ENCODE results near the gene HSF2.

The HSF2 gene

GRCh38 chr6:122399348-122400120 is at the start of gene HSF2:
HSF2 (plus strand) TSS chr6:122399652; CDS start chr6:122399738, 86 bp downstream.
- DNase-seq, result peak; percentile 96 to 100 (median 97)
- intact Hi-C loops (cut with DNase I), result loop anchor here (2.0 kb wide), 1 partner anchor 71 kb away; the partner anchor contains the start of gene SERINC1

- intact Hi-C loops (cut with DNase I), result no loop called here
These were observed 46.3 kb upstream of the HSF2 start for GRCh38 chr6:122352981-122353664.

GRCh38 chr6:122360809-122361208 is 38.6 kb upstream of the HSF2 start:
- intact Hi-C loops (cut with DNase I), result no loop called here
- DNase-seq, result no peak

More at GRCh38 chr6:122352981-122353664, 46.3 kb upstream of the HSF2 start:
- no peak for DNase-seq

- DNase-seq, result peak in 1 of 10 donors; percentile 65
- intact Hi-C loops (cut with DNase I), result no loop called here
These were observed 38.0 kb upstream of the HSF2 start for GRCh38 chr6:122361314-122361979.

GRCh38 chr6:122363769-122364483 is 35.5 kb upstream of the HSF2 start:
- intact Hi-C loops (cut with DNase I), result no loop called here
- peak in 1 of 10 donors; percentile 59 for DNase-seq

GRCh38 chr6:122365775-122366403 is 33.6 kb upstream of the HSF2 start:
- no peak for DNase-seq
- intact Hi-C loops (cut with DNase I), result no loop called here

- no peak for DNase-seq
- intact Hi-C loops (cut with DNase I), result no loop called here
These were observed 32.3 kb upstream of the HSF2 start for GRCh38 chr6:122367171-122367570.

- no peak for DNase-seq
- intact Hi-C loops (cut with DNase I), result no loop called here
These were observed 29.9 kb upstream of the HSF2 start for GRCh38 chr6:122369536-122369935.

GRCh38 chr6:122372647-122373046 is 26.8 kb upstream of the HSF2 start:
- intact Hi-C loops (cut with DNase I), result loop anchor here (10.0 kb wide), 1 partner anchor 938 kb away; the partner anchor contains the start of gene GJA1
- no peak for DNase-seq

- intact Hi-C loops (cut with DNase I), result loop anchor here (10.0 kb wide), 1 partner anchor 940 kb away; the partner anchor contains the start of gene GJA1
- no peak for DNase-seq
These were observed 25.1 kb upstream of the HSF2 start for GRCh38 chr6:122374307-122374706.

- intact Hi-C loops (cut with DNase I), result loop anchor here (10.0 kb wide), 1 partner anchor 941 kb away; the partner anchor contains the start of gene GJA1
These were observed 23.2 kb upstream of the HSF2 start for GRCh38 chr6:122376246-122376645.

GRCh38 chr6:122381494-122382265 is 17.8 kb upstream of the HSF2 start:
- intact Hi-C loops (cut with DNase I), result loop anchor here (1.0 kb wide), 1 partner anchor 149 kb away; no protein-coding TSS in a partner anchor
- peak in 8 of 10 donors; percentile 32 to 90 (median 58) for DNase-seq

More at GRCh38 chr6:122376246-122376645, 23.2 kb upstream of the HSF2 start:
- DNase-seq, result no peak

- no peak for DNase-seq
- intact Hi-C loops (cut with DNase I), result no loop called here
These were observed 13.4 kb upstream of the HSF2 start for GRCh38 chr6:122385857-122386612.

- no peak for DNase-seq
- intact Hi-C loops (cut with DNase I), result no loop called here
These were observed 10.5 kb upstream of the HSF2 start for GRCh38 chr6:122388945-122389344.

- DNase-seq, result no peak
- intact Hi-C loops (cut with DNase I), result no loop called here
These were observed 9.6 kb upstream of the HSF2 start for GRCh38 chr6:122389704-122390372.

GRCh38 chr6:122392564-122393350 is 6.7 kb upstream of the HSF2 start:
- intact Hi-C loops (cut with DNase I), result no loop called here
- no peak for DNase-seq

GRCh38 chr6:122393351-122393896 is 6.0 kb upstream of the HSF2 start:
- intact Hi-C loops (cut with DNase I), result no loop called here
- no peak for DNase-seq

Data from posterior cingulate gyrus (tissue), 11 donors.